Mammary epithelial cell (primary cell): ENCODE results near the gene TMEM72.

Source experiments
- CTCF ChIP-seq, 2 donors: IDR thresholded peaks in 1 of 2; conservative IDR thresholded peaks in 1 of 2; 2 replicates each; pipeline ENCODE4 v1.5.1; 2011 to 2012; ENCODE audit warnings: inconsistent platforms in 2 of 2, low read length in 2 of 2, mild to moderate bottlenecking in 2 of 2, control low read depth in 1 of 2, low read depth in 1 of 2; ENCODE audit not compliant: insufficient read depth in 1 of 2; ENCODE audit errors: extremely low read depth in 1 of 2
- EZH2 ChIP-seq: IDR thresholded peaks from 2 replicates; pipeline ENCODE4 v1.6.1; 2012; ENCODE audit warnings: low read length, inconsistent platforms, borderline replicate concordance

GRCh38 chr10:44971434-44971833 lies 60.3 kb downstream of the TMEM72 start:
- TF ChIP-seq CTCF (conservative IDR thresholded peaks at IDR 0.05 in 1 of 2, IDR thresholded peaks at IDR 0.05 in 1 of 2; ENCODE audit: extremely low read depth in 1 of 2, insufficient read depth in 1 of 2, low read depth in 1 of 2, low read length in 2 of 2) = no peak
- no peak for TF ChIP-seq EZH2
